HFF-Myc (cell line): ENCODE measurements around the gene RBM3.

ENCODE experiments used
- DNase-seq: peaks from one replicate; pipeline ENCODE4 v3.0.0-alpha.2; 2011; ENCODE audit warnings: low read depth; ENCODE audit errors: extremely low read depth
- H3K4me3 ChIP-seq: replicated peaks from 2 replicates; pipeline ENCODE4 v1.5.1; 2011; ENCODE audit warnings: low read depth, mild to moderate bottlenecking, control low read depth, low read length
- TF ChIP-seq, protein P1 (sequence below): IDR thresholded peaks from 2 replicates; pipeline ENCODE4 v1.5.1; 2012; ENCODE audit warnings: mild to moderate bottlenecking, low read depth, low read length, control low read depth; ENCODE audit errors: missing control alignments

RBM3 gene

DNA sequence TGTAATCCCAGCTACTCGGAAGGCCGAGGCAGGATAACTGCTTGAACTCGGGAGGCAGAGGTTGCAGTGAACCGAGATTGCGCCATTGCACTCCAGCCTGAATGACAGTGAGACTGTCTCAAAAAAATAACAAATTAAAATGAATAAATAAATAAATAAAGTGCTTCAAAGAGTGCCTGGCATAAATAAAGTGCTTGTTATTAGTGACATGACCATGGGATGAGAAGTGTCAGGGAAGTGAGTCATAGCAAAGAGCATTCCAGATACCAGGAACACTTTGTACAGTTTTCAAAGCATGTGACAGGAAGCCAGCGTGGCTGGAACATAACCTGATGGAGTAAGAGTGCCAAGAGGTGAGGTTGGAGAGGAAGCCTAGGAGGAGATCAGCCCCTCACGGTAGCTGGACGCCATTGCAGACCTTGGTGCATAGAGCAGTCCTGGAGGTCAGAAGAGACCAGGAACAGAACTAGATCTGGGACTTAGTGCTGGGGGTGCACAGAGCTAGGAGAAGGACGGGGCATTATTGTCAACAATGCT, 17.0 kb downstream of the RBM3 start:
- no peak overlapping the region for H3K4me3 ChIP-seq
- TF ChIP-seq, protein P1, sequence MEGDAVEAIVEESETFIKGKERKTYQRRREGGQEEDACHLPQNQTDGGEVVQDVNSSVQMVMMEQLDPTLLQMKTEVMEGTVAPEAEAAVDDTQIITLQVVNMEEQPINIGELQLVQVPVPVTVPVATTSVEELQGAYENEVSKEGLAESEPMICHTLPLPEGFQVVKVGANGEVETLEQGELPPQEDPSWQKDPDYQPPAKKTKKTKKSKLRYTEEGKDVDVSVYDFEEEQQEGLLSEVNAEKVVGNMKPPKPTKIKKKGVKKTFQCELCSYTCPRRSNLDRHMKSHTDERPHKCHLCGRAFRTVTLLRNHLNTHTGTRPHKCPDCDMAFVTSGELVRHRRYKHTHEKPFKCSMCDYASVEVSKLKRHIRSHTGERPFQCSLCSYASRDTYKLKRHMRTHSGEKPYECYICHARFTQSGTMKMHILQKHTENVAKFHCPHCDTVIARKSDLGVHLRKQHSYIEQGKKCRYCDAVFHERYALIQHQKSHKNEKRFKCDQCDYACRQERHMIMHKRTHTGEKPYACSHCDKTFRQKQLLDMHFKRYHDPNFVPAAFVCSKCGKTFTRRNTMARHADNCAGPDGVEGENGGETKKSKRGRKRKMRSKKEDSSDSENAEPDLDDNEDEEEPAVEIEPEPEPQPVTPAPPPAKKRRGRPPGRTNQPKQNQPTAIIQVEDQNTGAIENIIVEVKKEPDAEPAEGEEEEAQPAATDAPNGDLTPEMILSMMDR: no peak
- peak; percentile 38 for DNase-seq

DNA sequence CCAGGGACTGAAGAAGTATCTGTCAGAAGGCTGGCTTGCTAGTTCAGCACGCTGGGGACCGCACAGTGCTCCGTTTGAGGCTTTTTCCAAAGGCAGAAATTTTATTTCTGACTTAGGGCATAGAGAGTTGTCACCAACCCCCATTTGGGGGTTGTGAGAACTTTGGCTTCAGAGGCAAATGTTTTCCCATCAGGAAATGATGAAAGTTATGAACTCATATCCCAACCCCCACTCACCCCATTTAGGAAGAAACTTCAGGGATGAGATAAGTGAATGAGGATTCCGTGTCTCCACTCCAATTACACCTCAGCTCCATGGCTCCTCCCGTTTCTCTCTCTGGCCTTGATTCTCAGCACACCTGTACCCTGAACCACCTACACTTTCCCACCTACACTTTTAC, 18.7 kb downstream of the RBM3 start:
- TF ChIP-seq, protein P1: no peak
- DNase-seq: no peak
- no peak overlapping the region for H3K4me3 ChIP-seq

- TF ChIP-seq, protein P1: no peak
- H3K4me3 ChIP-seq: no peak overlapping the region
- DNase-seq: no peak
Measured at GRCh38 chrX:48595929-48596328, 21.6 kb downstream of the RBM3 start.

DNA sequence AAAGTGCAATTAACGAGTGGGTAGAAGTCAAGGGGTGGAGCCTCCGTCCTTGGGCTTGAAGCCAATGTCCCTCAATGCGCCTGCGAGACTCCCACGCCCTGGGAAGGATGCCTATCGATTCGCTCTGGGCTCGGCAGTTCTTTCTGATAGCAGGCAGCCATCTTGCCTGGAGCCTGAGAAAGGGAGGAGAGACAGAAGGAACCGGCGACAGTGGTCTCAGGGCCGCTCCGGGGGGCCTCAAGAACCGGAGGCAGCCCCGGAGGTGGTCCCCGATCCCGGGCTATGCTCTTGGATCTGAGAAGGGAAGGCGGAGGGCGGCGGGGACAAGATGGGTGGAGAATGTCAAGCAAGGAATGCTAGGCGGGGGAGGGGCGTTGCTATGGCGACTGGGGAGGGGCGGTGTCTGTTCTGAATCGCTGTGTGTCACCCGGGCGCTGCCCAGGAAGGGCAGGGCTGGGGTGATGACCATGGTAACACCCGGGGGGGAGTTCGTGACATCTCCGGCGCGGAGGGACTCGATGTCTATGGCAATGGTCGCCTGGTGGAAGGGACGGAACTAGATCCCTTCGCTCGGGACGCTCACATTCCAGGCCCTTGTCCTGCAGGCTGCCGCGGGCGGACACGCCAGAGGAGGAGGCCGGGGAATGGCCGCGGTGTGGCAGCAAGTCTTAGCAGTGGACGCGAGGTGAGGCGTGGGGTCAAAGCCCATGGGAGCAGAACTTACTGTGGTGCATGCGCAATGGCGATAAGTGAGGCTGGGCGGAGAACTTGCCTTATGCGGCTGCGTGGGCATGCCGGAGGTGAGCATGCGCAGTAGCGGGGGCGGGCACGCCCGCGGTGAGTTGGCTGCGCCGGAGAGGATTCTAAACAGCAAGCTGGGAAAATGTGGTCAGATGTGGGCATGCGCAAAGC, 23.3 kb downstream of the RBM3 start, which contains the start of gene WDR13:
Gene WDR13 (plus strand): TSS at position 140 of the 912 bp plus-strand sequence. CDS start 505 bp downstream, at position 645.
- peak within 1 kb of the TSS; percentile 62 for H3K4me3 ChIP-seq
- peak; percentile 71 for DNase-seq
- TF ChIP-seq, protein P1: no peak

GRCh38 chrX:48598614-48599013, 24.3 kb downstream of the RBM3 start:
- TF ChIP-seq, protein P1: no peak
- peak overlapping the region; percentile 62 for H3K4me3 ChIP-seq
- DNase-seq: no peak

DNA sequence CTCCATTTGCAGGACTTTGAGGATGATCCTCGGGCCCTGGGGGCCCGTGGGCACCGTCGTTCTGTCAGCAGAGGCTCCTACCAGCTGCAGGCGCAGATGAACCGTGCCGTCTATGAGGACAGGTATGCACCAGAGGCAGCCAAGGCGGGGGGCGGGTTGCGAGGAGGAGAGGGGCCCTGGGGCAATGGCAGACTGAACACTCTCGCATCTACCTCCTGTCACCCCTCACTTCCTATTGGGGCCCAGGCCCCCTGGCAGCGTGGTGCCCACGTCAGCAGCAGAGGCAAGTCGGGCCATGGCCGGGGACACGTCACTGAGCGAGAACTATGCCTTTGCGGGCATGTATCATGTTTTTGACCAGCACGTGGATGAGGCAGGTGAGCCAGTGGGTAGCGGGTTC, 25.1 kb downstream of the RBM3 start:
- TF ChIP-seq, protein P1: no peak
- H3K4me3 ChIP-seq: no peak overlapping the region
- no peak for DNase-seq

DNA sequence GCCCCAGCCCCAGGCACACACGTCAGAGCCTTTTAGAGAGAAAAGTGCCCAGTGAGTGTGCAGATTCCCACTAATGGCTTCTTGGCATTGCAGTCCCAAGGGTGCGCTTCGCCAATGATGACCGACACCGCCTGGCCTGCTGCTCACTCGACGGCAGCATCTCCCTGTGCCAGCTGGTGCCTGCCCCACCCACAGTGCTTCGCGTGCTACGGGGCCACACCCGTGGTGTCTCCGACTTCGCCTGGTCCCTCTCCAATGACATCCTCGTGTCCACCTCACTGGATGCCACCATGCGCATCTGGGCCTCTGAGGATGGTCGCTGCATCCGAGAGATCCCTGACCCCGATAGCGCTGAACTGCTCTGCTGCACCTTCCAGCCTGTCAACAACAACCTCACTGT, 25.9 kb downstream of the RBM3 start:
- no peak for DNase-seq
- H3K4me3 ChIP-seq: no peak overlapping the region
- TF ChIP-seq, protein P1: no peak
